GM12878 (cell line): ENCODE measurements around the gene EEF1G. TPM values are rescaled to one million over a fixed set of nuclear protein-coding genes. Genes with fewer than 3 reads are reported as not detected.

Source experiments
- BHLHE40 ChIP-seq, 2 experiments: fragments of 450-650 bp in 1 of 2; IDR thresholded peaks; 2 replicates each; pipeline ENCODE4 v1.6.1; 2011 to 2017; ENCODE audit warnings: low read depth in 2 of 2, borderline replicate concordance in 1 of 2, improper control_type of control experiment in 1 of 2, low read length in 1 of 2, mild to moderate bottlenecking in 1 of 2
- CEBPZ ChIP-seq: fragments of 150-350 bp; IDR thresholded peaks from 2 replicates; pipeline ENCODE4 v1.6.1; 2016; ENCODE audit warnings: low read depth, low read length
- CREM ChIP-seq: IDR thresholded peaks from 2 replicates; pipeline ENCODE4 v1.6.1; 2014; ENCODE audit warnings: antibody characterized with exemption, low read depth
- ETV6 ChIP-seq, 2 experiments: fragments of 450-650 bp in 1 of 2; IDR thresholded peaks in 1 of 2; conservative IDR thresholded peaks in 1 of 2; 2 replicates each; pipeline ENCODE4 v1.6.1; 2014; ENCODE audit warnings: antibody characterized with exemption in 1 of 2, borderline replicate concordance in 1 of 2, low read depth in 1 of 2, mild to moderate bottlenecking in 1 of 2, moderate library complexity in 1 of 2
- EZH2 ChIP-seq: IDR thresholded peaks from 2 replicates; pipeline ENCODE4 v1.6.1; 2012; ENCODE audit warnings: low read depth, mild to moderate bottlenecking, control low read depth, inconsistent platforms, low read length, borderline replicate concordance; ENCODE audit not compliant: control insufficient read depth
- FOS ChIP-seq: IDR thresholded peaks from 3 replicates; pipeline ENCODE4 v1.6.1; 2011; ENCODE audit warnings: borderline replicate concordance; ENCODE audit not compliant: insufficient read length; ENCODE audit errors: extremely low read depth
- FOXK2 ChIP-seq: fragments of 450-650 bp; IDR thresholded peaks from 2 replicates; pipeline ENCODE4 v1.6.1; 2017; ENCODE audit warnings: mild to moderate bottlenecking, moderate library complexity
- FOXM1 ChIP-seq: IDR thresholded peaks from 2 replicates; pipeline ENCODE4 v1.6.1; 2012; ENCODE audit warnings: low read depth, mild to moderate bottlenecking, inconsistent platforms, low read length, moderate library complexity
- KLF5 ChIP-seq: fragments of 450-650 bp; IDR thresholded peaks from 2 replicates; pipeline ENCODE4 v1.6.1; 2014; ENCODE audit warnings: mild to moderate bottlenecking; ENCODE audit not compliant: partially characterized antibody
- MXI1 ChIP-seq: fragments of 150-350 bp; IDR thresholded peaks from 2 replicates; pipeline ENCODE4 v1.6.1; 2011; ENCODE audit warnings: low read depth, mild to moderate bottlenecking, inconsistent platforms, low read length, improper control_type of control experiment
- RBBP5 ChIP-seq: fragments of 200-600 bp; sonication (generic); conservative IDR thresholded peaks from 2 replicates; pipeline ENCODE4 v1.6.1; 2016
- REST ChIP-seq: IDR thresholded peaks from 2 replicates; pipeline ENCODE4 v1.6.1; 2012; ENCODE audit warnings: mild to moderate bottlenecking, low read depth, low read length
- TAF1 ChIP-seq: IDR thresholded peaks from 2 replicates; pipeline ENCODE4 v1.6.1; 2011; ENCODE audit warnings: mild to moderate bottlenecking, low read depth, low read length, borderline replicate concordance
- YBX1 ChIP-seq: fragments of 450-650 bp; IDR thresholded peaks from 2 replicates; pipeline ENCODE4 v1.6.1; 2016; ENCODE audit warnings: antibody characterized with exemption
- ZBTB4 ChIP-seq: fragments of 450-650 bp; formaldehyde crosslinking; IDR thresholded peaks from 2 replicates; pipeline ENCODE4 v1.4.0; 2022; ENCODE audit warnings: mild to moderate bottlenecking, moderate library complexity
- ZNF217 ChIP-seq: fragments of 450-650 bp; IDR thresholded peaks from 2 replicates; pipeline ENCODE4 v1.6.1; 2017; ENCODE audit warnings: antibody characterized with exemption, mild to moderate bottlenecking
- ZNF622 ChIP-seq: fragments of 450-650 bp; IDR thresholded peaks from 2 replicates; pipeline ENCODE4 v1.6.1; 2017; ENCODE audit warnings: mild to moderate bottlenecking, inconsistent platforms
- polyA plus RNA-seq, 11 experiments: library from polyadenylated mRNA; depleted of rRNA in 4 of 11; unstranded in 6 of 11; stranded (reverse) in 5 of 11; fragments of >200 nt; fragmentation: Nextera tagmentation in 4 of 11; fragmentation: Illumina TruSeq in 1 of 11; extraction: Ambion mirVana in 4 of 11; extraction: Trizol in 1 of 11; gene quantifications; 1 replicate in 1 of 11; 2 replicates in 10 of 11; pipeline versions ENCODE4 v1.2.1 to v1.2.3, GENCODE V29; 2011 to 2016; ENCODE audit warnings: inconsistent platforms in 2 of 11, missing spikeins in 2 of 11, low read depth in 1 of 11
- total RNA-seq, 4 experiments: library from RNA; depleted of rRNA in 3 of 4; stranded (reverse); fragments of >200 nt in 3 of 4; fragmentation: Illumina TruSeq in 1 of 4; extraction: Trizol in 1 of 4; gene quantifications; 2 replicates each; pipeline versions ENCODE4 v1.2.1 to v1.2.3, GENCODE V29; 2013 to 2021

EEF1G gene
- total and polyA plus RNA-seq, 10 of the 15 experiments (the other 5 are each of a cell fraction or from before 2014, with no cell fraction given) = 850 to 2,739 (median 2,277) TPM

GRCh38 chr11:62540804-62541701, 32.6 kb downstream of the EEF1G start (continued):
- TF ChIP-seq EZH2 = no peak
- TF ChIP-seq ZBTB4 (CRISPR knock-in tag) = no peak
- TF ChIP-seq TAF1 = 0 out of 2 replicates have a peak, but pooled peaks have one; percentile 28
- TF ChIP-seq ETV6 (conservative IDR thresholded peaks at IDR 0.05 in 1 of 2, IDR thresholded peaks at IDR 0.05 in 1 of 2; ENCODE audit: borderline replicate concordance in 1 of 2, low read depth in 1 of 2) = peak in 1 of 2 experiments; percentile 37; a peak in 1 of 4 replicates
- TF ChIP-seq FOXM1 = peak; percentile 4; the same call in 1 of the 2 replicates
- TF ChIP-seq CEBPZ = no peak
- TF ChIP-seq MXI1 = peak; percentile 45
- TF ChIP-seq BHLHE40 (IDR thresholded peaks at IDR 0.05; ENCODE audit: borderline replicate concordance in 1 of 2, low read depth in 2 of 2, low read length in 1 of 2) = peak; percentile 51 to 52; a peak in 3 of 4 replicates
- no peak for TF ChIP-seq FOS
- no peak for TF ChIP-seq REST
- no peak for TF ChIP-seq RBBP5
- no peak for TF ChIP-seq YBX1
- TF ChIP-seq FOXK2 = 0 out of 2 replicates have a peak, but pooled peaks have one; percentile 19
- TF ChIP-seq ZNF622 = no peak
- TF ChIP-seq ZNF217 = no peak
- TF ChIP-seq KLF5 = peak; percentile 56
- TF ChIP-seq CREM = 0 out of 2 replicates have a peak, but pooled peaks have one; percentile 33
